Gastroesophageal sphincter (tissue), 4 donors: ENCODE measurements around the gene RBKS. TPM values are rescaled to one million over a fixed set of nuclear protein-coding genes. Genes with fewer than 3 reads are reported as not detected.

Experiments used
- ATAC-seq: fragments of 150-250 bp; one replicate; pipeline ENCODE4 v1.9.1; 2016; ENCODE audit warnings: mild to moderate bottlenecking, moderate library complexity
- H3K27ac ChIP-seq, 4 donors: fragments of 200-600 bp; sonication (generic) in 3 of 4; 1 replicate in 3 of 4; 2 replicates in 1 of 4; pipeline ENCODE4 v1.5.1; 2016 to 2019
- H3K27me3 ChIP-seq: fragments of 200-600 bp; sonication (generic); one replicate; pipeline ENCODE4 v1.5.1; 2019
- H3K36me3 ChIP-seq, 2 donors: fragments of 200-600 bp; sonication (generic); one replicate each; pipeline ENCODE4 v1.5.1; 2019; ENCODE audit warnings: control low read depth in 1 of 2
- H3K4me1 ChIP-seq, 3 donors: fragments of 200-600 bp; sonication (generic); 1 replicate in 2 of 3; 2 replicates in 1 of 3; pipeline ENCODE4 v1.5.1; 2016 to 2019; ENCODE audit warnings: control low read depth in 2 of 3
- H3K4me3 ChIP-seq, 2 donors: fragments of 200-600 bp; sonication (generic); one replicate each; pipeline ENCODE4 v1.5.1; 2019; ENCODE audit warnings: mild to moderate bottlenecking in 1 of 2, moderate library complexity in 1 of 2
- H3K9me3 ChIP-seq, 3 donors: fragments of 200-600 bp; sonication (generic); one replicate each; pipeline ENCODE4 v1.5.1; 2017 to 2019; ENCODE audit warnings: control low read depth in 2 of 3
- CTCF ChIP-seq, 4 experiments: fragments of 200-600 bp in 2 of 4; fragments of 450-650 bp in 2 of 4; sonication (generic) in 1 of 4; IDR thresholded peaks; one replicate each; pipeline ENCODE4 v1.5.1; 2017 to 2019; ENCODE audit warnings: antibody characterized with exemption in 4 of 4, mild to moderate bottlenecking in 2 of 4, moderate library complexity in 2 of 4
- EP300 ChIP-seq: sonication (generic); formaldehyde crosslinking; IDR thresholded peaks from one replicate; pipeline ENCODE4 v1.6.1; 2017; ENCODE audit warnings: antibody characterized with exemption, mild to moderate bottlenecking
- POLR2A ChIP-seq, 2 donors: fragments of 450-650 bp; IDR thresholded peaks; one replicate each; pipeline ENCODE4 v1.6.1; 2017; ENCODE audit warnings: antibody characterized with exemption in 2 of 2, mild to moderate bottlenecking in 2 of 2, moderate library complexity in 1 of 2
- POLR2AphosphoS5 ChIP-seq: sonication (generic); formaldehyde crosslinking; IDR thresholded peaks from one replicate; pipeline ENCODE4 v1.6.1; 2017; ENCODE audit warnings: antibody characterized with exemption
- WGBS, 2 donors: methylation state at CpG; one replicate each; pipeline ENCODE4 v1.1.5; 2018; ENCODE audit warnings: low coverage in 1 of 2; 5-methylcytosine and 5-hydroxymethylcytosine counted together
- total RNA-seq, 4 donors: library from RNA; depleted of rRNA; stranded (reverse); fragments of >200 nt; gene quantifications; one replicate each; pipeline ENCODE4 v1.1.0, GENCODE V29; 2016

RBKS gene
- total RNA-seq, 4 donors from 2014 or later: 0.81 to 2.4 (median 1.6) TPM

DNA sequence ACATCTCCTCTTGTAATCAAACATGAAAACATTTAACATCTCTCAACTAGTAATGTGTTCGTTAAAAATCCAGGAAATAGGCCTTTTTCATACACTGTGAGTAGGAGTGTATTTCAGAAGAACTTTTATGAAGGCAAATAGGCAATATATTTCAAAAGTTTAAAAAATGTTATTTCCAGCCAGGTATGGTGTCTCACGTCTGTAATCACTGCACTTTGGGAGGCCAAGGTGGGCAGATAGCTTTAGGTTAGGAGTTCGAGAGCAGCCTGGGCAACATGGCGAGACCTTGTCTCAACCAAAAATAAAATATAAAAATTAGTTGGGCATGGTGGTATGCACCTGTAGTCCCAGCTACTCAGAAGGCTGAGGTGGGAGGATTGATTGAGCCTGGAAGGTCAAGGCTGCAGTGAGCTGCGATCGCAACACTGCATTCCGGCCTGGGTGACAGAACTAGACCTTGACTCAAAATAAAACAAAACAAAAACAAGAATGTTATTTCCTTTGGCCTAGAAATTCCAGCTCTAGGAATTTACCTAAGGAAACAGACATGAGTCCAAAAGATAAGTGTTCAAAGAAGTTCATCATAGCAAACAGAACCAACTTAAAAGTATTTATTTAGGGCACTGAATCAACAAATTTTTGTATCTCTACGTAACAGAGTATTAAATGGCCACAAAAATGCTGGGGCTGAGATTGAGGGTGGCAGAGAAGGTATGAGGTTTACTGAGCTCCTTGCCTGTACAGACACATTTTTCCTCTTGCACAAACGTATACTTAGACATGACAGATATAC is 14.9 kb downstream of the RBKS start:
- Histone ChIP-seq H3K27me3 (no peaks in the 10 kb centered on the region), H3K4me3 (no peak overlapping the region), H3K27ac (no peak overlapping the region), H3K4me1 (no peaks in the 10 kb centered on the region), H3K36me3 (no peaks in the 10 kb centered on the region), H3K9me3 (peaks cover 0 to 7% (median 0%) of the 10 kb centered on the region in 3 donors)
- no peak for TF ChIP-seq POLR2A (IDR thresholded peaks at IDR 0.05)
- no peak for TF ChIP-seq CTCF (IDR thresholded peaks at IDR 0.05)
- no peak for TF ChIP-seq POLR2AphosphoS5
- TF ChIP-seq EP300: no peak
- ATAC-seq: no peak
- 79 to 96% methylated on average over 8 to 9 of the region's 9 CpGs for WGBS, 2 donors

GRCh38 chr2:27873091-27873490 is 17.1 kb downstream of the RBKS start:
- no peak for ATAC-seq

DNA sequence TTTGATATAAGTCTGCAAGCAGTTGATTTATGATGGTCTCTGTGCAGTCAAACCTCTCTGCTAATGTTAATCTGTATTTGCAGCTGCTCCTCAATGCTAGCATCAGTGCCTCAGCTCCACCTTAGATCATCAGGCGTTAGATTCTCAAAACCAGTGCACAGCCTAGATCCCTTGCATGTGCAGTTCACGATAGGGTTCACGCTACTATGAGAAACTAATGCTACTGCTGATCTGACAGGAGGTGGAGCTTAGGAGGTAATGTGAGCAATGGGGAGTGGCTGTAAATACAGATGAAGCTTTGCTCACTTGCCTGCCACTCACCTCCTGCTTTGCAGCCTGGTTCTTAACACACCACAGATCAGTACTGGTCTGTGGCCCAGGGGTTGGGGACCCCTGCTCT is 18.4 kb downstream of the RBKS start:
- Histone ChIP-seq H3K9me3 (peaks cover 0 to 7% (median 0%) of the 10 kb centered on the region in 3 donors), H3K4me3 (no peak overlapping the region), H3K4me1 (no peaks in the 10 kb centered on the region), H3K27me3 (no peaks in the 10 kb centered on the region), H3K27ac (no peak overlapping the region), H3K36me3 (no peaks in the 10 kb centered on the region)
- no peak for ATAC-seq
- WGBS, 2 donors: 75 to 94% methylated on average over 3 of the region's 3 CpGs
- TF ChIP-seq POLR2A (IDR thresholded peaks at IDR 0.05): no peak
- no peak for TF ChIP-seq POLR2AphosphoS5
- no peak for TF ChIP-seq CTCF (IDR thresholded peaks at IDR 0.05)
- no peak for TF ChIP-seq EP300

More at GRCh38 chr2:27873091-27873490, 17.1 kb downstream of the RBKS start:
- Histone ChIP-seq H3K27ac (no peak overlapping the region), H3K9me3 (peaks cover 0 to 7% (median 0%) of the 10 kb centered on the region in 3 donors), H3K36me3 (no peaks in the 10 kb centered on the region), H3K4me3 (no peak overlapping the region), H3K27me3 (no peaks in the 10 kb centered on the region), H3K4me1 (no peaks in the 10 kb centered on the region)
- WGBS, 2 donors: 71 to 78% methylated on average over 1 of the region's 1 CpG
- TF ChIP-seq CTCF (IDR thresholded peaks at IDR 0.05): no peak
- no peak for TF ChIP-seq POLR2AphosphoS5
- no peak for TF ChIP-seq POLR2A (IDR thresholded peaks at IDR 0.05)
- no peak for TF ChIP-seq EP300

DNA sequence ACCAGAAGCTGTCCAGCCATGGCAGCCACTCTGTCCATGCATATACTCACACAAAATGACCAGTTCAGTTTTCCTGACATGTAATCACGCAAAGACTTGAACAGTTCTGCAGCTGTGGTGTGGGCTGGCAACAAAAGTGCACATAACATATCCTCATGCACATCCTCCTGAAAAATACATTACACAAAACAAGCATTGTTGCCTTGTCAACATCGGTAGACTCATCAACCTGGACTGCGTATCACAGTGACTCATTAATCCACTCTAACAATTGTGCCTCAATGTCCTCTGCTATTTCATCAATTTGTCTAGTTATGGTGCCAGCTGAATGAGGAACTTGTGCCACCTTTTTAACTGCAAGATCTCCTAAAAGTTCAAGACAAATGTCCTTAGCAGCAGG is 19.5 kb downstream of the RBKS start:
- H3K4me3 ChIP-seq: no peak overlapping the region
- WGBS, 2 donors: 92 to 100% methylated on average over 3 of the region's 3 CpGs
- H3K36me3 ChIP-seq: no peaks in the 10 kb centered on the region
- no peak for ATAC-seq
- no peaks in the 10 kb centered on the region for H3K27me3 ChIP-seq
- TF ChIP-seq EP300 (no peak), POLR2AphosphoS5 (no peak), POLR2A (IDR thresholded peaks at IDR 0.05) (no peak), CTCF (IDR thresholded peaks at IDR 0.05) (no peak)
- no peaks in the 10 kb centered on the region for H3K4me1 ChIP-seq
- no peaks in the 10 kb centered on the region for H3K9me3 ChIP-seq
- no peak overlapping the region for H3K27ac ChIP-seq

- Histone ChIP-seq H3K27ac (no peak overlapping the region), H3K4me1 (no peaks in the 10 kb centered on the region), H3K9me3 (no peaks in the 10 kb centered on the region), H3K27me3 (no peaks in the 10 kb centered on the region), H3K4me3 (no peak overlapping the region), H3K36me3 (no peaks in the 10 kb centered on the region)
- 50 to 84% methylated on average over 1 to 3 of the region's 6 CpGs for WGBS, 2 donors
- ATAC-seq: no peak
- TF ChIP-seq POLR2AphosphoS5 (no peak), POLR2A (IDR thresholded peaks at IDR 0.05) (no peak), CTCF (IDR thresholded peaks at IDR 0.05) (no peak), EP300 (no peak)
These were observed 20.4 kb downstream of the RBKS start for GRCh38 chr2:27869763-27870162.
